HuH-7.5 (cell line): ENCODE data around the gene RELL1.

ENCODE experiments used
- DNase-seq: peaks from one replicate; pipeline ENCODE4 v3.0.0; 2011; ENCODE audit warnings: low spot score

RELL1 gene

GRCh38 chr4:37665333-37666320 lies 20.5 kb downstream of the RELL1 start:
- no peak for DNase-seq

- no peak for DNase-seq
Observed at GRCh38 chr4:37664696-37665095, 21.5 kb downstream of the RELL1 start.

- no peak for DNase-seq
Observed at GRCh38 chr4:37663552-37663951, 22.6 kb downstream of the RELL1 start.

GRCh38 chr4:37662861-37663390 lies 23.2 kb downstream of the RELL1 start:
- DNase-seq, result peak; percentile 37

- DNase-seq, result no peak
Observed at GRCh38 chr4:37662251-37662650, 23.9 kb downstream of the RELL1 start.

GRCh38 chr4:37661772-37662171 lies 24.4 kb downstream of the RELL1 start:
- DNase-seq, result no peak

GRCh38 chr4:37659696-37660095 lies 26.5 kb downstream of the RELL1 start:
- DNase-seq, result no peak

- DNase-seq, result no peak
Observed at GRCh38 chr4:37656649-37657048, 29.5 kb downstream of the RELL1 start.

GRCh38 chr4:37653601-37654000 lies 32.6 kb downstream of the RELL1 start:
- no peak for DNase-seq

- no peak for DNase-seq
Observed at GRCh38 chr4:37652747-37653527, 33.2 kb downstream of the RELL1 start.

- DNase-seq, result no peak
Observed at GRCh38 chr4:37651781-37652377, 34.3 kb downstream of the RELL1 start.

GRCh38 chr4:37650481-37650880 lies 35.7 kb downstream of the RELL1 start:
- no peak for DNase-seq

GRCh38 chr4:37649268-37649667 lies 36.9 kb downstream of the RELL1 start:
- no peak for DNase-seq

- DNase-seq, result peak; percentile 59
Observed at GRCh38 chr4:37648084-37648817, 37.9 kb downstream of the RELL1 start.

- no peak for DNase-seq
Observed at GRCh38 chr4:37646247-37646646, 39.9 kb downstream of the RELL1 start.

- DNase-seq, result no peak
Observed at GRCh38 chr4:37645736-37646135, 40.4 kb downstream of the RELL1 start.

GRCh38 chr4:37644962-37645361 lies 41.2 kb downstream of the RELL1 start:
- DNase-seq, result no peak

GRCh38 chr4:37641886-37642849 lies 44.0 kb downstream of the RELL1 start:
- DNase-seq, result no peak

- DNase-seq, result no peak
Observed at GRCh38 chr4:37641352-37641751, 44.8 kb downstream of the RELL1 start.

- DNase-seq, result no peak
Observed at GRCh38 chr4:37639551-37640285, 46.5 kb downstream of the RELL1 start.
